Esophagus squamous epithelium (tissue), 4 donors: ENCODE data around the gene SH3BP5.

Source experiments
- CTCF ChIP-seq, 6 experiments: fragments of 450-650 bp in 4 of 6; fragments of 200-600 bp in 2 of 6; sonication (generic) in 2 of 6; IDR thresholded peaks; one replicate each; pipeline ENCODE4 v1.5.1; 2016 to 2019; ENCODE audit warnings: antibody characterized with exemption in 6 of 6, mild to moderate bottlenecking in 4 of 6, moderate library complexity in 4 of 6
- POLR2A ChIP-seq, 4 donors: fragments of 450-650 bp; IDR thresholded peaks; one replicate each; pipeline ENCODE4 v1.6.1; 2017; ENCODE audit warnings: antibody characterized with exemption in 4 of 4, mild to moderate bottlenecking in 4 of 4, moderate library complexity in 3 of 4

- TF ChIP-seq CTCF (IDR thresholded peaks at IDR 0.05): no peak
- no peak for TF ChIP-seq POLR2A (IDR thresholded peaks at IDR 0.05)
Measured at GRCh38 chr3:15329046-15330005, 3.1 kb downstream of the SH3BP5 start.
